ENCODE measurements around the gene SUPT6H.

- TF ChIP-seq HDGF (IDR thresholded peaks at IDR 0.05; ENCODE audit: borderline replicate concordance) (no peak), SP1 (IDR thresholded peaks at IDR 0.05) (no peak), ARNT (IDR thresholded peaks at IDR 0.05) (no peak), TARDBP (IDR thresholded peaks at IDR 0.05) (no peak), LEF1 (IDR thresholded peaks at IDR 0.05; ENCODE audit: borderline replicate concordance) (no peak), FOXA1 (IDR thresholded peaks at IDR 0.05) (no peak), FOXM1 (IDR thresholded peaks at IDR 0.05; ENCODE audit: borderline replicate concordance) (no peak), PKNOX1 (IDR thresholded peaks at IDR 0.05) (no peak)
Measured at GRCh38 chr17:28725660-28726225, 63.7 kb downstream of the SUPT6H start.
